ENCODE measurements around the gene IGSF21. TPM values are rescaled to one million over a fixed set of nuclear protein-coding genes. Genes with fewer than 3 reads are reported as not detected.

IGSF21 gene
- total and polyA plus RNA-seq, 2 donors (not counting 1 experiment from before 2014, with no cell fraction given), result not detected

DNA sequence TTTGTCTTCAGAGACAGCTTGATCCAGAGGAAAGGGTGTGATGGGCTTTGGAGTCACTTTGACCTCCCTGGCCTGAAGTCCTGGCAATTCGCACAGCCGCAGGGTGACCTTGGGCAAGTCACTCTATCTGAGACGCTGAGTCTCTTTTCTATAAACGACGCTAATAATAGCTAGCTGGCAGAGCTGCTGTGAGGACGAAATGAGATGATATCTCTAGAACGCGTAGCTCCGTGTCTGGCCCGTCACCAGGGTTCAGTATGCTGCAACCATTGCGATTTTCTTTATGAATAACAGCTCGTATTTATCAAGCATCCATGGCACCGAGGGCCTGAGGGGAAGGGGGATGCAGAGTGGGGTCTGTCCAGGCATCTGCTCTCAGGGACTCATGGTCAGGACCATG is 58.7 kb downstream of the IGSF21 start:
- Mint-ChIP-seq H3K4me3 (no peak overlapping the region), H3K4me1 (no peaks in the 10 kb centered on the region), H3K27ac (no peak overlapping the region), H3K27me3 (peaks cover 14% of the 10 kb centered on the region), H3K9me3 (ENCODE audit: insufficient read depth) (no peaks in the 10 kb centered on the region)
- Histone ChIP-seq H3K4me1 (ENCODE audit: control insufficient read depth in 2 of 2, insufficient read depth in 2 of 2, low read length in 2 of 2) (no peaks in the 10 kb centered on the region), H4K20me1 (ENCODE audit: control insufficient read depth, insufficient read depth, low read length, poor library complexity, severe bottlenecking) (no peaks in the 10 kb centered on the region), H3K27me3 (replicated peaks in 1 of 4; ENCODE audit: control extremely low read depth in 1 of 4, control insufficient read depth in 3 of 4, insufficient read depth in 4 of 4, low read length in 3 of 4) (peaks cover 0 to 2% (median 0%) of the 10 kb centered on the region in 4 experiments), H3K27ac (ENCODE audit: low read length in 2 of 2) (no peak overlapping the region), H3K9ac (ENCODE audit: low read length) (no peak overlapping the region), H3K36me3 (replicated peaks in 1 of 2; ENCODE audit: control extremely low read depth in 1 of 2, control insufficient read depth in 1 of 2, extremely low read depth in 1 of 2, insufficient read depth in 2 of 2, low read length in 1 of 2) (no peaks in the 10 kb centered on the region), H2AFZ (ENCODE audit: insufficient read depth, low read depth, low read length, poor library complexity, severe bottlenecking) (no peak overlapping the region), H3K4me2 (replicated peaks; ENCODE audit: low read depth, low read length, poor library complexity, severe bottlenecking) (no peak overlapping the region), H3K4me3 (ENCODE audit: control extremely low read depth in 1 of 5, extremely low read depth in 1 of 5, insufficient read depth in 1 of 5, low read depth in 2 of 5, low read length in 4 of 5) (no peak overlapping the region), H3K9me3 (ENCODE audit: control extremely low read depth in 1 of 3, control insufficient read depth in 2 of 3, insufficient read depth in 1 of 3, low read length in 2 of 3) (no peaks in the 10 kb centered on the region), H3K79me2 (ENCODE audit: control insufficient read depth, insufficient read depth, low read length) (no peaks in the 10 kb centered on the region)
- no peak for DNase-seq
- WGBS (ENCODE audit: insufficient coverage), result 97% methylated on average over 13 of the region's 13 CpGs
- intact Hi-C loops (cut with micrococcal nuclease), result no loop called here
- POLR2A ChIA-PET, result no interaction called here
- TF ChIP-seq, protein P1, sequence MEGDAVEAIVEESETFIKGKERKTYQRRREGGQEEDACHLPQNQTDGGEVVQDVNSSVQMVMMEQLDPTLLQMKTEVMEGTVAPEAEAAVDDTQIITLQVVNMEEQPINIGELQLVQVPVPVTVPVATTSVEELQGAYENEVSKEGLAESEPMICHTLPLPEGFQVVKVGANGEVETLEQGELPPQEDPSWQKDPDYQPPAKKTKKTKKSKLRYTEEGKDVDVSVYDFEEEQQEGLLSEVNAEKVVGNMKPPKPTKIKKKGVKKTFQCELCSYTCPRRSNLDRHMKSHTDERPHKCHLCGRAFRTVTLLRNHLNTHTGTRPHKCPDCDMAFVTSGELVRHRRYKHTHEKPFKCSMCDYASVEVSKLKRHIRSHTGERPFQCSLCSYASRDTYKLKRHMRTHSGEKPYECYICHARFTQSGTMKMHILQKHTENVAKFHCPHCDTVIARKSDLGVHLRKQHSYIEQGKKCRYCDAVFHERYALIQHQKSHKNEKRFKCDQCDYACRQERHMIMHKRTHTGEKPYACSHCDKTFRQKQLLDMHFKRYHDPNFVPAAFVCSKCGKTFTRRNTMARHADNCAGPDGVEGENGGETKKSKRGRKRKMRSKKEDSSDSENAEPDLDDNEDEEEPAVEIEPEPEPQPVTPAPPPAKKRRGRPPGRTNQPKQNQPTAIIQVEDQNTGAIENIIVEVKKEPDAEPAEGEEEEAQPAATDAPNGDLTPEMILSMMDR (IDR thresholded peaks at IDR 0.05), result no peak
- no peak for TF ChIP-seq EZH2 (IDR thresholded peaks at IDR 0.05; ENCODE audit: borderline replicate concordance, insufficient read depth, low read depth, low read length, poor library complexity, severe bottlenecking)
- no peak for ATAC-seq (ENCODE audit: low read depth)
- CTCF ChIA-PET, result no interaction called here

DNA sequence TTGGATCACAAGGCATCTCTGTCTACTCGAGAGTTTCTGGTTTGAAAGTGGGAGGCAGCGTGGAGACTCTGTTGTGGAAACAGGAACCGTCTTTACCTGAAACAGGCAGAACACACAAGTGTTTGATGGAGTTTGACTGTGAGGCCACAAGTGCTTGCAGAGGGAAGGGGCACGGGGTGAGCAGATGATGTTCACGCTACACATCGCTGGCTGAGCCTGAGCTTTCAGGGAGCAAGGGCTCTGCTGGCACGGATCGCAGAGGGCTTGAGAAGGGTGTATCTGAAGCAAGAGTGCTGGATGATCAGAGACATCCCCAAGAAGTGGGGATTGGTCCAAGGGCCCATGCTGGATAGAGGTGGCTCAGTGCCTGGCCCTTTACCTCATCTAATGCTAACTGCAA is 59.3 kb downstream of the IGSF21 start:
- no peak overlapping the region for H3K27ac ChIP-seq (ENCODE audit: low read length in 2 of 2)
- no peak overlapping the region for H2AFZ ChIP-seq (ENCODE audit: insufficient read depth, low read depth, low read length, poor library complexity, severe bottlenecking)
- ATAC-seq (ENCODE audit: low read depth) (no peak), DNase-seq (no peak)
- no peaks in the 10 kb centered on the region for H3K4me1 Mint-ChIP-seq
- ChIA-PET CTCF (no interaction called here), POLR2A (no interaction called here)
- no peaks in the 10 kb centered on the region for H3K9me3 Mint-ChIP-seq (ENCODE audit: insufficient read depth)
- no peak overlapping the region for H3K27ac Mint-ChIP-seq
- 92% methylated on average over 6 of the region's 8 CpGs for WGBS (ENCODE audit: insufficient coverage)
- no peaks in the 10 kb centered on the region for H4K20me1 ChIP-seq (ENCODE audit: control insufficient read depth, insufficient read depth, low read length, poor library complexity, severe bottlenecking)
- no peaks in the 10 kb centered on the region for H3K4me1 ChIP-seq (ENCODE audit: control insufficient read depth in 2 of 2, insufficient read depth in 2 of 2, low read length in 2 of 2)
- intact Hi-C loops (cut with micrococcal nuclease), result no loop called here
- no peak overlapping the region for H3K4me3 ChIP-seq (ENCODE audit: control extremely low read depth in 1 of 5, extremely low read depth in 1 of 5, insufficient read depth in 1 of 5, low read depth in 2 of 5, low read length in 4 of 5)
- H3K4me3 Mint-ChIP-seq, result no peak overlapping the region
- H3K27me3 ChIP-seq (replicated peaks in 1 of 4; ENCODE audit: control extremely low read depth in 1 of 4, control insufficient read depth in 3 of 4, insufficient read depth in 4 of 4, low read length in 3 of 4), result peaks cover 0 to 2% (median 0%) of the 10 kb centered on the region in 4 experiments
- no peaks in the 10 kb centered on the region for H3K9me3 ChIP-seq (ENCODE audit: control extremely low read depth in 1 of 3, control insufficient read depth in 2 of 3, insufficient read depth in 1 of 3, low read length in 2 of 3)
- H3K27me3 Mint-ChIP-seq, result peaks cover 14% of the 10 kb centered on the region
- no peak overlapping the region for H3K9ac ChIP-seq (ENCODE audit: low read length)
- no peak for TF ChIP-seq EZH2 (IDR thresholded peaks at IDR 0.05; ENCODE audit: borderline replicate concordance, insufficient read depth, low read depth, low read length, poor library complexity, severe bottlenecking)
- TF ChIP-seq, protein P1 (IDR thresholded peaks at IDR 0.05), result no peak
- no peaks in the 10 kb centered on the region for H3K79me2 ChIP-seq (ENCODE audit: control insufficient read depth, insufficient read depth, low read length)
- no peak overlapping the region for H3K4me2 ChIP-seq (replicated peaks; ENCODE audit: low read depth, low read length, poor library complexity, severe bottlenecking)
- no peaks in the 10 kb centered on the region for H3K36me3 ChIP-seq (replicated peaks in 1 of 2; ENCODE audit: control extremely low read depth in 1 of 2, control insufficient read depth in 1 of 2, extremely low read depth in 1 of 2, insufficient read depth in 2 of 2, low read length in 1 of 2)
